Hepatocyte (in vitro differentiated cells): ENCODE results near the gene P4HB. TPM values are rescaled to one million over a fixed set of nuclear protein-coding genes. Genes with fewer than 3 reads are reported as not detected.

Source experiments
- DNase-seq: peaks from one replicate; pipeline ENCODE4 v3.0.0-alpha.2; 2016; ENCODE audit warnings: low spot score
- H2AFZ ChIP-seq: fragments of 200-600 bp; sonication (generic); 2 replicates; pipeline ENCODE4 v1.6.0; 2016; ENCODE audit warnings: antibody characterized with exemption, mild to moderate bottlenecking
- H3K27ac ChIP-seq: fragments of 200-600 bp; sonication (generic); 2 replicates; pipeline ENCODE4 v1.5.1; 2016; ENCODE audit warnings: mild to moderate bottlenecking
- H3K27me3 ChIP-seq: fragments of 200-600 bp; sonication (generic); 2 replicates; pipeline ENCODE4 v1.6.1; 2016
- H3K36me3 ChIP-seq: fragments of 200-600 bp; sonication (generic); replicated peaks from 2 replicates; pipeline ENCODE4 v1.5.1; 2016; ENCODE audit warnings: low read depth; ENCODE audit not compliant: insufficient read depth
- H3K4me1 ChIP-seq: fragments of 200-600 bp; sonication (generic); 2 replicates; pipeline ENCODE4 v1.5.1; 2016; ENCODE audit warnings: mild to moderate bottlenecking, moderate library complexity; ENCODE audit not compliant: insufficient read depth
- H3K4me2 ChIP-seq: fragments of 200-600 bp; sonication (generic); 2 replicates; pipeline ENCODE4 v1.6.0; 2016
- H3K4me3 ChIP-seq: fragments of 200-600 bp; sonication (generic); 2 replicates; pipeline ENCODE4 v1.5.1; 2016; ENCODE audit warnings: mild to moderate bottlenecking
- H3K79me2 ChIP-seq: fragments of 200-600 bp; sonication (generic); 2 replicates; pipeline ENCODE4 v1.6.0; 2017; ENCODE audit warnings: mild to moderate bottlenecking
- H3K9me2 ChIP-seq: fragments of 200-600 bp; sonication (generic); replicated peaks from 2 replicates; pipeline ENCODE4 v1.6.0; 2017; ENCODE audit warnings: mild to moderate bottlenecking; ENCODE audit not compliant: insufficient read depth
- H3K9me3 ChIP-seq: fragments of 200-600 bp; sonication (generic); 2 replicates; pipeline ENCODE4 v1.5.1; 2016; ENCODE audit warnings: low read depth, mild to moderate bottlenecking
- H4K20me1 ChIP-seq: fragments of 200-600 bp; sonication (generic); 2 replicates; pipeline ENCODE4 v1.6.0; 2016; ENCODE audit warnings: mild to moderate bottlenecking; ENCODE audit not compliant: insufficient read depth, poor library complexity, severe bottlenecking
- EZH2 ChIP-seq: fragments of 200-600 bp; sonication (generic); IDR thresholded peaks from 2 replicates; pipeline ENCODE4 v1.6.1; 2016; ENCODE audit warnings: antibody characterized with exemption, mild to moderate bottlenecking, borderline replicate concordance
- EZH2phosphoT487 ChIP-seq: fragments of 200-600 bp; sonication (generic); IDR thresholded peaks from one replicate; pipeline ENCODE4 v1.6.1; 2018; ENCODE audit warnings: antibody characterized with exemption, mild to moderate bottlenecking, low read depth, moderate library complexity; ENCODE audit not compliant: unreplicated experiment, severe bottlenecking
- WGBS: methylation state at CpG from one replicate; pipeline ENCODE4 v1.1.6; 2016; ENCODE audit warnings: low lambda C conversion rate; ENCODE audit errors: missing lambda C conversion rate; 5-methylcytosine and 5-hydroxymethylcytosine counted together
- polyA plus RNA-seq: library from polyadenylated mRNA; unstranded; fragments of >200 nt; fragmentation: Nextera tagmentation; extraction: Ambion mirVana; gene quantifications from 2 replicates; pipeline ENCODE4 v1.2.1, GENCODE V29; 2016
- total RNA-seq: library from RNA; depleted of rRNA; stranded (reverse); fragments of >200 nt; gene quantifications from 2 replicates; pipeline ENCODE4 v1.2.3, GENCODE V29; 2014
- TF ChIP-seq, protein P1 (sequence below): fragments of 200-600 bp; sonication (generic); IDR thresholded peaks from 2 replicates; pipeline ENCODE4 v1.5.1; 2016; ENCODE audit warnings: antibody characterized with exemption, mild to moderate bottlenecking; ENCODE audit not compliant: poor library complexity

P4HB gene
- total and polyA plus RNA-seq, 2 experiments from 2014 or later = 1,240 to 1,316 TPM

- H3K4me3 ChIP-seq = no peak overlapping the region
- H3K9me3 ChIP-seq = no peaks in the 10 kb centered on the region
- H3K9me2 ChIP-seq = no peaks in the 10 kb centered on the region
- H3K4me2 ChIP-seq = peak overlapping the region; percentile 96
- H3K27ac ChIP-seq = peak overlapping the region; percentile 26
- H3K79me2 ChIP-seq = peaks cover 68% of the 10 kb centered on the region
- TF ChIP-seq, protein P1, sequence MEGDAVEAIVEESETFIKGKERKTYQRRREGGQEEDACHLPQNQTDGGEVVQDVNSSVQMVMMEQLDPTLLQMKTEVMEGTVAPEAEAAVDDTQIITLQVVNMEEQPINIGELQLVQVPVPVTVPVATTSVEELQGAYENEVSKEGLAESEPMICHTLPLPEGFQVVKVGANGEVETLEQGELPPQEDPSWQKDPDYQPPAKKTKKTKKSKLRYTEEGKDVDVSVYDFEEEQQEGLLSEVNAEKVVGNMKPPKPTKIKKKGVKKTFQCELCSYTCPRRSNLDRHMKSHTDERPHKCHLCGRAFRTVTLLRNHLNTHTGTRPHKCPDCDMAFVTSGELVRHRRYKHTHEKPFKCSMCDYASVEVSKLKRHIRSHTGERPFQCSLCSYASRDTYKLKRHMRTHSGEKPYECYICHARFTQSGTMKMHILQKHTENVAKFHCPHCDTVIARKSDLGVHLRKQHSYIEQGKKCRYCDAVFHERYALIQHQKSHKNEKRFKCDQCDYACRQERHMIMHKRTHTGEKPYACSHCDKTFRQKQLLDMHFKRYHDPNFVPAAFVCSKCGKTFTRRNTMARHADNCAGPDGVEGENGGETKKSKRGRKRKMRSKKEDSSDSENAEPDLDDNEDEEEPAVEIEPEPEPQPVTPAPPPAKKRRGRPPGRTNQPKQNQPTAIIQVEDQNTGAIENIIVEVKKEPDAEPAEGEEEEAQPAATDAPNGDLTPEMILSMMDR = no peak
- TF ChIP-seq EZH2phosphoT487 = no peak
- H3K36me3 ChIP-seq = no peaks in the 10 kb centered on the region
- H3K4me1 ChIP-seq = peaks cover 48% of the 10 kb centered on the region
- WGBS = 93% methylated on average over 6 of the region's 6 CpGs
- no peaks in the 10 kb centered on the region for H3K27me3 ChIP-seq
- H2AFZ ChIP-seq = no peak overlapping the region
- DNase-seq = no peak
- H4K20me1 ChIP-seq = peaks cover 25% of the 10 kb centered on the region
Observed at GRCh38 chr17:81863123-81863675, 2.9 kb upstream of the P4HB start.

GRCh38 chr17:81860756-81861568 lies 627 bp upstream of the P4HB start:
- Histone ChIP-seq H3K4me2 (peak overlapping the region; percentile 96), H3K27me3 (no peaks in the 10 kb centered on the region), H3K79me2 (peaks cover 89% of the 10 kb centered on the region), H3K9me3 (no peaks in the 10 kb centered on the region), H2AFZ (peak overlapping the region; percentile 12), H3K27ac (peak overlapping the region; percentile 91), H3K4me3 (peak overlapping the region; percentile 2), H4K20me1 (peaks cover 44% of the 10 kb centered on the region), H3K9me2 (no peaks in the 10 kb centered on the region), H3K4me1 (peaks cover 29% of the 10 kb centered on the region), H3K36me3 (no peaks in the 10 kb centered on the region)
- peak; percentile 100 for DNase-seq
- no peak for TF ChIP-seq EZH2phosphoT487
- TF ChIP-seq EZH2 = no peak
- TF ChIP-seq, protein P1 = no peak
- WGBS = under 1% methylated on average over 69 of the region's 74 CpGs

DNA sequence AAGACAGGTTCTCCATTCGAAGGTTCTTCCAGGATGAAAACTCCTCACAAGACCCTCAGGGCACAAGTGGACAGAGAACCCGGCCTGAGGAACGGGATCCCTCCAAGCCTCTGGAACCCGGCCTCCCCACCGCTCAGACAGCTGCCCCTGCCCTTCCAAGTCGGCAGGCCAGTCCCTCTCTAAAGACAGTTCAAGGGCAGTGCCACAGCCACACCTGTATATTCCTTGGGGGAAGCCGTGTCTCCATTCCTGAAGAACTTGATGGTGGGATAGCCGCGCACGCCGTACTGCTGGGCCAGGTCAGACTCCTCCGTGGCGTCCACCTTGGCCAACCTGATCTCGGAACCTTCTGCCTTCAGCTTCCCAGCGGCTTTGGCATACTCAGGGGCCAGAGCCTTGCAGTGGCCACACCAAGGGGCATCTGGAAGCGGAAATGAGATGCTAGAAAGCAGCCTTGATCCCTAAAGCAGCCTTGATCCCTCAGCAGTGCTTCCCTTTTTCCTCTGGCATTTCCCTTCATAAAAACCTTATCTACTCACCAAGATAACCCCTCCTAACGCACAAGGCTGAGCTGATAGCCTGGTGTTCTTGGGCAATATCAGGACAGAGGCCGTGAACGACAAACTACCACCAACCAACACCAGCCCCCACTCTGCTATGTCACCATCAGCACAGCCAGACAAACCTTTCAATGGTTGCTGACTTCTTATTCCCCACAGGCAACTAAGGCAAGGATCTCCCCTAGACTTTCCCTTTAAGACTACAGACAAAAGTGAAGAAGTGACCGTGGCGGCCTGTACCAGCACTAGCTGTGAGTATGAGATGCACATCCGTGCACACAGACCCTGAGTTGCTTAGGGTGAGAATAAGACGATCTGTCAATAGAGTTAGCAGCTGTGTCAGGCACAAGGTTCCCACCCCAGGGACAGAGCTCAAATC lies 1.1 kb downstream of the P4HB start:
- Histone ChIP-seq H3K4me2 (peak overlapping the region; percentile 85), H3K9me2 (no peaks in the 10 kb centered on the region), H3K9me3 (no peaks in the 10 kb centered on the region), H3K4me3 (peak overlapping the region; percentile 97), H3K27ac (peak overlapping the region; percentile 90), H4K20me1 (peaks cover 45% of the 10 kb centered on the region), H3K27me3 (no peaks in the 10 kb centered on the region), H3K4me1 (peaks cover 27% of the 10 kb centered on the region), H3K79me2 (peaks cover 87% of the 10 kb centered on the region), H2AFZ (no peak overlapping the region), H3K36me3 (no peaks in the 10 kb centered on the region)
- TF ChIP-seq, protein P1 = no peak
- TF ChIP-seq EZH2phosphoT487 (no peak), EZH2 (no peak)
- no peak for DNase-seq
- WGBS = 54% methylated on average over 23 of the region's 23 CpGs
